Activated CD8-positive, alpha-beta memory T cell treated with anti-CD3 and anti-CD28 coated beads, Interleukin-2, amount 50 U/mL, for 24 hours (primary cell): ENCODE measurements around the gene FZR1.

Experiments used
- DNase-seq: peaks from one replicate; pipeline ENCODE4 v3.0.0-alpha.2; 2020; ENCODE audit errors: extremely low read depth

The FZR1 gene

DNA sequence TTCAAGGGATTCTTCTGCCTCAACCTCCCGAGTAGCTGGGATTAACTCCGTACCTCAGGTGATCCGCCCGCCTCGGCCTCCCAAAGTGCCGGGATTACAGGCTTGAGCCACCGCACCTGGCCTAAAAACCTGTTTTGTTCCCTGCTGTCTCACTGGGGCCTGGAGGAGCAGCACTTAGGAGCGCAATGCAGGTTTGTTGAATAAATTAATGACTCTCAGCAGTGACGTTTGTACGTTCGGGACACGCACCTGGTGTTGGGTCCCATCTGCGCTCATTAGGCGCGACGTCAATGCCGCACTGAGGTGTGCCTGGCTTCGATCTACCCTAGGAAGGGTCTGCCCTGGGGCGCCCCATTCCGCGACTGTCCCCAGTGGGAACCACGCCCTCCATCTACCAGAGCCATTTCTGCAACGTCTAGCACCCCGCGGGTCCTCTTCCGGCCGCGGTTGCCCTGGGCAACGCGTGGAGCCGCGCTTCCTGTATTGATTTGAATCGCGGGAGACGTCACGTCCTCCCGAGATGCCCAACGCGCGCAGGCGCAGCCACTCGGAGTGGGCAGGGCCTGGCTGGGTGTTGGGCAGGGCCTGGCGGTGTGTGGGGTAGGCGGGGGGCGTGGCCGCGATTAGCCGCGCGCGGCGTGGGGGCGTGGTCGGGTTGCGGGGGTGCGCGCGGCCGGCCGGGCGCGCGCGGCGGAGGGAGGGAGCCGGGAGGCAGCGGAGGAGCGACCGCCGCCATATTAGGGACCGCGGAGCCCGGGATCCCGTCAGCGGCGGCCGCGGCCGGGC is at the start of gene FZR1:
FZR1 (plus strand) TSS at position 714 of the 786 bp plus-strand sequence. CDS start 16,679 bp downstream, outside the sequence.
- DNase-seq = peak; percentile 98

- DNase-seq = no peak
Observed at GRCh38 chr19:3456925-3457527, 49.1 kb upstream of the FZR1 start.

DNA sequence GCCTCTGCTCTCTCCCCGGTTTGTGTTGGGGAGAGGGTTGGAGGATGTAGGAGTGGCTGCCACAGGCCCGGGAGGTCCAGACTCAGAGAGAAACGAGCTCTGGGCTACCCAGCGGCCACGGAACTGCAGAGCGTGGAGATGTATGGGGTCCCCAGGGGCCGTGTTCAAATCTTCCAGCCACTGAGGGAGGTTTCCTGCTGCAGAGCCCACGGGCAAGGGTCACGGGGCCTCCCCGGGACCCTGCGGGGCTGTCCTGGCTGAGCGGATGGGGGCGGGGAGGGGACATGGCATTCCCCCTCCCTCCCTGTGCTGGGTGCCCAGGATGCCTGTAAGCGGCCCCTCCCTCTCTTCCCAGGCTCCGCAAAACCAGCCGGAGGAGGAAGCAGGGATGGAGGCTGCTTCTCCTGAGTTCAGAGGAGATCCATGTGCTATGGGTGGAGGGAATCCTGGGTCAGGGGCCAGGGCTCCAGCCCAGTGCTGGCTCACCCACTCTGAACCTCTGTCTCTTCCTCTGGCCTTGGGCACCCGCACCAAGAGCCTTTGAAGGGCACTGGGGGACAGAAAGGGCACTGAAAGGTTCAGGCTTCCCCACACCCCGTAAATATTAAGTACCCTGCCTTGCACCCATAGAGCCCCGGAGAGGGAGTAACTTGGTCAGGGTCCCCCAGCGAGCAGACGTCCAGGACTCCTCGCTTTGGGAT is 48.4 kb upstream of the FZR1 start:
- DNase-seq = no peak

GRCh38 chr19:3458229-3459088 is 47.7 kb upstream of the FZR1 start:
- no peak for DNase-seq

DNA sequence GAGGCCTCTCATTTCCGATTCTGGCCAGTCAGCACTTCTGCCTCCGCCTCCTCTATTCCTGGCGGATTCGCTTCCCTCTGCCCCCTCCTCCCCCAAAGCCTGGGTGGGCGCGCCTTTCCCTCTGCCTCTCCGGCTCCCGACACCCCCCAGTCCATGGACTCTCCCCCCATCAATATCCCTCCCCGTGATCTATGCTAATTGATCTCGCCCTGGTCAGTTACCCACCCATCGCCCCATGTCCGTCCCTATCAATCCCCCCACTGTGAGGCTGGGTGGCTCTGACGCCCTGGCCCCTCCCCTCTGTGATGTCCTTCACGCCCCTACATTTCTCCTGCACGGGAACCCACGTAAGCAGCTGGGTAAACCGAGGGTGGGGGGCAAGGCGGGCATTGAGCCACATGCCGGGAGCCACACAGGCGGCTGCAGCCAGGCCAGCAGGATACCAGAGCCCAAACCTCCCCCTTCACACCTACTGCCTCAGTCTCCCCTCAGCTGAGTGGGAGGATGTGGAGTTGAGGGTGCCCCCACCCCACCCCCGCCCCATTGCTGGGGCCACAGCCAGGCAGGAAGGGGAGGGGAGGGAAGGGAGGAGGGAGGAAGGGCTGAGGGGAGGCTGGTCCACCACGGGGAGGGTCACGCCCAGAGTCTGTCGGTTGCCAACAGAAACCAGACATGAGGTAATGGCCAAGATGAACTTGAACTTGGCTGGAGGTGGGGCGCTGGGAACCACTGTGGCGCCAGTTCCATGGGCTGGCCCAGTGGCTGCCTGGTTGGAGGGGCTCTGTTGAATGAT is 46.8 kb upstream of the FZR1 start:
- DNase-seq = no peak

DNA sequence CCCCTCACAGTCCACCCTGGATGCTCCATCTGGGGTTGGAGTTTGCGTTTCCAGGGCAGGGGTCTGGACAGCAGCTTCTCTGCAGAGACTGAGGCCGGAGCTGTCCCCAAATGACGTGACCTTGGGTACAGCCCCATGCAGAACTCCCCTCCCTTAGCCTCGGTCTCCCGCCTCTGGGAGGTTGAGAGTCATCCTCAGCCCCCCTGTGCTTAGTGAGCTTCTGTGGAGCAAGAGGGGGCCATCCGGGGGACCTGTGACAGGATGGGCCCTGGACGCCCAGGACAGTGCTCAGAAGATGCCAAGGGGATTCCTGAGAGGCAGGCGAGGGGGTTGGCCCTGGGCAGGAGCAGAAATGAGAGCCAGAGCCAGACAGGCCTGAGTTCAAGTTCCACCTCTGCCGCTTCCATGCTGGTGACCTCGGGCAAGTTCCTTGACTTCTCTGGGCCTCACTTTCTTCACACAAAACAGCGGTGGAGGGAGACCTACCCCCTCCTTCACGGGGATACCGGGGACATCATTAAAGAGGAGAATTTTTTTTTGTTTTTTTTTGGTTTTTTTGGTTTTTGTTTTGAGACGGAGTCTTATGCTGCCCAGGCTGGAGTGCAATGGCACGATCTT is 46.0 kb upstream of the FZR1 start:
- DNase-seq = no peak

DNA sequence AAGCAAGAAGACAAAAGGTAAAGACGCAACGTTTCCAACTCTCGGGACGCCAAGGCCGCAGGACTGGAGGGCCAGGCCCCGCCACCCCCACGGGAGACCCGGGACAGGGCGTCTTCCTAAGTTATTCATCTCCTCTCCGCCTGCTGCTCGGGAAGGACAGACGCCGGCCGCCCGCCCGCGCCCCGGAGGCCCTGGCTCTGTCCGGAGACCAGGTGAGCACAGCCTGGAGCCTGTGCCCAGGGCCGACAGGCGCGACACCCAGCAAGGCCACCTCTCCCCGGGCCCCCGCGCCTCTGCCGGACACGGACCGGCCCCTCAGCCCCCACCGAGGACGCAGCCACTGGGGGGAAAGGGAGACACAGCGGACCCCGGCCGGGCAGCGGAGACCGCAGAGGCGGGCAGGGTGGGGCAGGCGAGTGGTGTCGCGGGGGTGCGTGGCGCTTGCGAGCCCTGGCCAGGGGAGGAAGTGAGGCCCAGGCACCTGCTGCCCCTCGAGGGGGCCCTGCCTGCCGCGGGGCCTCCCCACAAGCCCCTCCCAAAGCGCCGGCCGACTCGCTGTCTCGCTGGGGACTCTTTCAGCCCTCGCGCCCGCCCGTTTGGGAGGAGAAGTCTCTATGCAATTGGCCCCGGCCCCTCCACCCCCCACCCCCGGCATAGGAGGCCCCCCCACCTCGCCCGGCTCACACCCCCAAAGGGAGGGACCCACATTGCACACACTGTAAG is 43.0 kb upstream of the FZR1 start:
- no peak for DNase-seq

DNA sequence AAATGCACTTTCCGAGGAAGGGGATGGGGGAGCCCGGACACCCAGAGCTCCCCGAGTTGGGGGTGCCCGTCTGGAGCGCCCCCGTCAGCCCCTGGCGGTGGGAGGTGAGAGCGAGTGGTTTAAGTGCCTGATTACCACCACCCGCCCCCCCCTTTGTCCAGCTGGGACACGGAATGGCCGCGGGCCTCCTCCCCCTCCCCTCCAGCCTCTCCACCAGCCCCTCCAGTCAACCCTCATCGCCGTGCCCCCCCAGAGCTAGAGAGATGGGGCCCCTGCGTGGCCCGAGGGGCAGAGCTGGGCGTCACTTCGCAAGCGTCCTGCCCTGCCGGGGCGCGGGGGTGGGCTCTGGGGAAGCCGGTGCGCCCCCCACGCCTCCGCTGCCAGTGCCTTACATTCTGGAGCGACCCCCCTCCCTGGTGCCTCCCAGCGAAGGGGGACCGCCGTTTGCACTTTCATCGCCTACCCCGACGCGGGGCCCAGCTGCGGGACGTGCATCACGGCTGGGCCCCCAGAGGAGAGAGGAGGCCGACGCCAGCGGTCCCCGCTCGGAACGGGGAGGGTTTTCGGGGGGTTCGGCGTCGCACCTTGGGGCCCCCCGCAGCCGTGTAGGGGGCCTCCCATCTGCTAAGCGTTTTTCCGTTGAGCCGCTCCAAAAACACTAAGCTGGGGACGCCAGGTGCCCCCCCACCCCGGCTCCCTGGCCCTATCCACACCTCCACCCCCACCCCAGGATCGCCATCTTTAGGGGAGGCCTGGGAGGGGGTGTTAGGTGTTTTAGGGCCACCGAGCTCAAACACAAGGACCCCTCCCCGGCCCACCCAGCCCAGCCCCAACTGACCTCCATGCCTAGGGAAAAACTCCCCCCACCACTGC is 42.2 kb upstream of the FZR1 start:
- no peak for DNase-seq

GRCh38 chr19:3464587-3465235 is 41.4 kb upstream of the FZR1 start:
- no peak for DNase-seq

GRCh38 chr19:3465552-3465951 is 40.6 kb upstream of the FZR1 start:
- DNase-seq = no peak

DNA sequence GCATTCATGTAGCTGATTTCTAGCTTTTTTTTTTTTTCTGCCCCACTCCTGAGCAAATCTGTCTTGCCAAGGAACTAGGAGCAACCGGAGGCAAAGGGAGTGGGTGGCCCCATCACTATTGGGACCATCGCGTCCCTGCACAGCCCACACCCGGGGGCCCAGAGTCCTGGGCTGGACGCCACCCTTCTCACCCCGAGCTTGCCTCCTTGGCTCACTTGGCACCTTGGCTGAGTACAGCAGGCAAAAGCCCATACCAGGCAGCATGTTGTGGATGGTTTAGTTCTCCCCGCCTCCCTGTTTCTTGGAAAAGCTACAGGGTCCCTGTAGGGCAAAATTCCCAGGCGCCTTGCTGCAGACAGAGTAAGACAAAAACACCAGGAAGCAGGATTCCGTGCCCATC is 39.5 kb upstream of the FZR1 start:
- DNase-seq = no peak

- no peak for DNase-seq
Observed at GRCh38 chr19:3467437-3468198, 38.5 kb upstream of the FZR1 start.

DNA sequence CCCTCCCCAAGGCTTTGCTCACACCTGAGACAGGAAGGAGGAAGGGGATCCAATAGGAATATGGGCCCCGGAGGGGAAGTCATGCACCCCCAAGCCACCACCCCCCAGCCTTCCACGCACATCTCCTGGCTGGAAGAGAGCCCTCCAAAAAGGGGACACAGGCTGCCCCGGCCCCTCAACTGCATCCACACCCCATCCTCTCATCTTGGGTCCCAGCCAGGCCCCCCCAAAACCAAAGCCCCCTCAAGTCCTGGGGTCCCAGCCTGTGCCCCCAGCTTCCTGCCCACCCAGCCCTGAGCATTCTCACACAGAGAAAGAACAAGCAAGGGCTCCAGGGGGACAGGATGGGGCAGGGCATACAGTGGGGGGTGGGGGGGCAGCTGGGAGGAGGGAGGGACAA is 37.9 kb upstream of the FZR1 start:
- no peak for DNase-seq

DNA sequence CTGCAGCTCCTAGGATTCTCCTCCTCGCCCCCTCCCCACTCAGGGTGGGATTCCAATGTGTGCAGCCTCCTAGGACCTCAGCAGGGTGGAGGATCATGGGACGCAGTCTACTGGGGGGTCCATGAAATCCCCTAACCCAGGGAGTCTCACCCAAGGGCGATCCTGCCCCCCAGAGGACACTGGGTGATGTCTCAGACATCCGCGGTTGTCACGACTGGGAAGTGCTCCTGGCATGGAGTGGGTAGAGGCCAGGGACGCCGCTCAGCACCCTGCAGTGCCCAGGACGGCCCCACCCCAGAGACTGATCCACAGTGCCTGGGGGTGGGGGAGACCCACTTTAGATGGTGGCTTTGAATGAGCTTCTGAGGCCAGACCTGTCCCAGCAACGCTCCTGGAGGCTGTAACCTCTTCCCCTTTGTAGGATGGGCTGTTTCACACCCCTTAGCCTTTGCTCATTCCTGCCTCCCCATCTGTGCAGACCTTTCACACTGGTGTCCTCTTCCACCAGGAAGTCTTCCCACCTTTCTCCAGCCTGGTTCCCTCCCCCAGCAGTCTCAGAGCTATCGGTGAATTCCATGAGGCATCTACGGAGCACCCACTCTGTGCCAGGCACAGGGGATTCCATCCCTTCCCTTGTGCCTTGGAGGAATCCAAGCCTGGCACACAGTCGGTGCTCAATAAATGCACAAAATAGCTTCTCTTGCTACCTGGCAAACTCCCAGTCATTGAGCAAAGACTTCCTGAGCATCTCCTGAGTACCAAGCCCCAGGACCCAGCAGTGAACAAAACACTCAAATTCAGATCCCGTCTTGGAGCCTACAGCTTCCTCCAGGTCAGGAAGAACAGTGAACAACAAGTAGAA is 36.2 kb upstream of the FZR1 start:
- DNase-seq = no peak

DNA sequence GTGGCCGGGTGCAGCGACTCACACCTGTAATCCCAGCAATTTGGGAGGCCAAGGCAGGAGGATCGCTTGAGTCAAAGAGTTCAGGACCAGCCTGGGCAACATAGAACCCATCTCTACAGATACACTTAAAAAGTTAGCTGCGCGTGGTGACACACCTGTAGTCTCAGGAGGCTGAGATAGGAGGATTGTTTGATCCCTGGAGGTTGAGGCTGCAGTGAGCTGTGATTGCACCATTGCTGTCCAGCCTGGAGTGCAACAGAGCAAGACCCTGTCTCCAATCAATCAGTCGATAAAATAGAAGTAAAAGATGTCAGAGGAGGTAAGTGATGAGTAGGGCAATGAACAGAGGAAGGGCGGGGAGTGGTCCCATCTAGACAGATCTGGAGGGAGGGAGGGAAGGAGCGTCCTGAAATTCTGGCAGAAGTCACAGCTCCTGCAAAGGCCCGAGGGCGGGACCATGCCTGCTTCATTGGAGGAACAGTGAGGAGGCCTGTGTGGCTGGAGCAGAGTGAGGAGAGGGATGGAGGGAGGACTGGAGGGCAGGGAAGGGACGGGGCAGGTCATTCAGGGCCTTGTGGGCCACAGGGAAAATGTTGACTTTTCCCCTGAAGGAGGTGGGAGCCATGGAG is 35.5 kb upstream of the FZR1 start:
- no peak for DNase-seq

DNA sequence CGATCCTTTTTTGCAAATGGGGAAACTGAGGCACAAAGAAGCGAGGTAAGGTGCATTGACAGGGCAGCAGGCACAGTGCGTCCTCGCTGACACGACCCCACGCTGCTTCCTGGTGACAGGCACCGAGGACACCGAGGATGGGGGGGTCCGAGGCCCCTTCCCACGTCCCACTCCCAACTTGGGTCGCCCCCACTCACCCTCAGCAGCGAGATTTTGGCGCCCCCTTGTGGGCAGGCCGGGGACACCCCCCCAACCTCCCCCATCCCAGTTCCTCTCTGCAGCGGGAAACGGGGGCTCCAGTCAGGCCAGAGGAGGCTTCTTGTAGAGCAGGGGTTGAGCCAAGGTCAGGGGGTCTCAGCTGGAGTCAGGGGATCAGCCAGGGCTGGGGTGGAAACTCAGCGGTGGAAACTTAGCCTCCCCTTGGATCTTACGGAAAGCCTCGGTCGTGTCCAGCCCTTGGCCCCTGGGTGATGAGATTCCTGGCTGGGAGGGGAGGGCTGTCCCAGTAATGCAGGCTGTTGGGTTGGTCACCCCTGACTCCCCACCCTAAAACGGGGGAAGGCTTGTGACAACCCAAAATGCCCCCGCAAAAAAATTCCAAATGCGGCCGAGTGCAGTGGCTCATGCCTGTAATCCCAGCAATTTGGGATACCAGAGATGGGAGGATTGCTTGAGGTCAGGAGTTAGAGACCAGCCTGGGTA is 34.0 kb upstream of the FZR1 start:
- no peak for DNase-seq
